NCI-H1694 (cell line): ENCODE data around the gene PLN.

Experiments used
- DNase-seq: peaks from one replicate; lab custom pipeline; 2025; lab: John Stamatoyannopoulos, UW

The PLN gene

GRCh38 chr6:118537574-118537973, 10.5 kb upstream of the PLN start:
- DNase-seq: no peak

GRCh38 chr6:118542184-118542952, 5.7 kb upstream of the PLN start:
- no peak for DNase-seq

GRCh38 chr6:118544105-118544504, 4.0 kb upstream of the PLN start:
- DNase-seq: no peak

- DNase-seq: no peak
These were observed 1.8 kb upstream of the PLN start for GRCh38 chr6:118546164-118546879.

- DNase-seq: no peak
These were observed 1.2 kb upstream of the PLN start for GRCh38 chr6:118546880-118547218.

GRCh38 chr6:118548613-118549012, 517 bp downstream of the PLN start:
- DNase-seq: no peak

GRCh38 chr6:118551063-118552053, 3.3 kb downstream of the PLN start:
- DNase-seq: peak; percentile 15

- DNase-seq: no peak
These were observed 5.0 kb downstream of the PLN start for GRCh38 chr6:118553132-118553531.

GRCh38 chr6:118554698-118555097, 6.6 kb downstream of the PLN start:
- DNase-seq: no peak

GRCh38 chr6:118558464-118559217, 10.5 kb downstream of the PLN start:
- no peak for DNase-seq

- DNase-seq: no peak
These were observed 11.6 kb downstream of the PLN start for GRCh38 chr6:118559659-118560058.

- DNase-seq: no peak
These were observed 14.2 kb downstream of the PLN start for GRCh38 chr6:118562248-118562647.

GRCh38 chr6:118562959-118563358, 14.9 kb downstream of the PLN start:
- DNase-seq: no peak

GRCh38 chr6:118565311-118565960, 17.3 kb downstream of the PLN start:
- DNase-seq: peak; percentile 3

GRCh38 chr6:118567974-118568373, 19.9 kb downstream of the PLN start:
- DNase-seq: no peak

- DNase-seq: no peak
These were observed 21.4 kb downstream of the PLN start for GRCh38 chr6:118569498-118569897.

- no peak for DNase-seq
These were observed 23.0 kb downstream of the PLN start for GRCh38 chr6:118571121-118571520.

- DNase-seq: no peak
These were observed 26.2 kb downstream of the PLN start for GRCh38 chr6:118574051-118574865.

- no peak for DNase-seq
These were observed 29.9 kb downstream of the PLN start for GRCh38 chr6:118577972-118578371.

- DNase-seq: no peak
These were observed 30.5 kb downstream of the PLN start for GRCh38 chr6:118578617-118579016.
